K562 (cell line): ENCODE data around the gene MYL12A. TPM values are rescaled to one million over a fixed set of nuclear protein-coding genes. Genes with fewer than 3 reads are reported as not detected.

Experiments used
- BRF2 ChIP-seq: IDR thresholded peaks from 3 replicates; pipeline ENCODE4 v1.6.1; 2011; ENCODE audit warnings: borderline replicate concordance, mild to moderate bottlenecking; ENCODE audit not compliant: insufficient read length, insufficient read depth
- CBX1 ChIP-seq: sonication (generic); IDR thresholded peaks from 2 replicates; pipeline ENCODE4 v1.6.1; 2016; ENCODE audit warnings: antibody characterized with exemption, low read depth, mild to moderate bottlenecking
- ELF2 ChIP-seq: fragments of 250-450 bp; sonication (Bioruptor Pico); IDR thresholded peaks from 2 replicates; pipeline ENCODE4 v1.5.0; 2021; ENCODE audit warnings: mild to moderate bottlenecking
- ETV5 ChIP-seq: sonication (generic); formaldehyde crosslinking; IDR thresholded peaks from 2 replicates; pipeline ENCODE4 v1.4.0; 2020; ENCODE audit warnings: low read depth, mild to moderate bottlenecking, missing genetic modification reagents
- HCFC1 ChIP-seq: IDR thresholded peaks from 2 replicates; pipeline ENCODE4 v1.6.1; 2012; ENCODE audit warnings: low read depth, low read length, improper control_type of control experiment
- HLTF ChIP-seq: fragments of 450-650 bp; IDR thresholded peaks from 2 replicates; pipeline ENCODE4 v1.6.1; 2016
- NFIX ChIP-seq: fragments of 250-450 bp; sonication (Bioruptor Pico); IDR thresholded peaks from 2 replicates; pipeline ENCODE4 v1.4.0; 2020; ENCODE audit warnings: low read depth, mild to moderate bottlenecking, moderate library complexity
- RFX7 ChIP-seq: fragments of 250-450 bp; sonication (Bioruptor Pico); IDR thresholded peaks from 2 replicates; pipeline ENCODE4 v1.5.1; 2021; ENCODE audit warnings: mild to moderate bottlenecking
- SAFB ChIP-seq: fragments of 200-400 bp; formaldehyde crosslinking; IDR thresholded peaks from 2 replicates; pipeline ENCODE4 v1.6.1; 2017; ENCODE audit warnings: low read depth, low read length, borderline replicate concordance
- SIX5 ChIP-seq, 2 experiments: IDR thresholded peaks; 2 replicates each; pipeline ENCODE4 v1.6.1; 2011; ENCODE audit warnings: low read length in 2 of 2, borderline replicate concordance in 1 of 2, low read depth in 1 of 2, mild to moderate bottlenecking in 1 of 2, moderate library complexity in 1 of 2; ENCODE audit not compliant: insufficient read depth in 1 of 2
- SP1 ChIP-seq: sonication (generic); formaldehyde crosslinking; IDR thresholded peaks from 2 replicates; pipeline ENCODE4 v1.8.1; 2022; ENCODE audit warnings: mild to moderate bottlenecking, missing genetic modification reagents
- SREBF2 ChIP-seq: sonication (generic); formaldehyde crosslinking; IDR thresholded peaks from 2 replicates; pipeline ENCODE4 v1.4.0; 2020; ENCODE audit warnings: mild to moderate bottlenecking, missing genetic modification reagents
- STAT6 ChIP-seq: sonication (generic); formaldehyde crosslinking; IDR thresholded peaks from 2 replicates; pipeline ENCODE4 v1.8.1; 2023; ENCODE audit warnings: mild to moderate bottlenecking, missing genetic modification reagents
- ZNF436 ChIP-seq: fragments of 250-450, 450-650 bp; sonication (Bioruptor Pico); formaldehyde crosslinking; IDR thresholded peaks from 2 replicates; pipeline ENCODE4 v1.7.0; 2020; ENCODE audit warnings: mild to moderate bottlenecking
- ZNF551 ChIP-seq: fragments of 250-450 bp; sonication (Bioruptor Pico); IDR thresholded peaks from 2 replicates; pipeline ENCODE4 v1.5.0; 2021; ENCODE audit warnings: mild to moderate bottlenecking, moderate library complexity
- ZNF699 ChIP-seq: fragments of 250-450 bp; sonication (Bioruptor Pico); IDR thresholded peaks from 2 replicates; pipeline ENCODE4 v1.8.0; 2021; ENCODE audit warnings: mild to moderate bottlenecking, moderate library complexity; ENCODE audit not compliant: insufficient replicate concordance
- polyA plus RNA-seq, 8 experiments: library from polyadenylated mRNA; depleted of rRNA in 4 of 8; stranded (reverse) in 5 of 8; unstranded in 3 of 8; fragments of >200 nt; fragmentation: Nextera tagmentation in 2 of 8; fragmentation: Illumina TruSeq in 1 of 8; extraction: Ambion mirVana in 2 of 8; extraction: Trizol in 1 of 8; gene quantifications; 2 replicates each; pipeline versions ENCODE4 v1.2.1 to v1.2.3, GENCODE V29; 2011 to 2014; ENCODE audit warnings: inconsistent platforms in 1 of 8, missing spikeins in 1 of 8
- total RNA-seq, 7 experiments: library from RNA; depleted of rRNA in 6 of 7; stranded (reverse); fragments of >200 nt in 6 of 7; fragmentation: Illumina TruSeq in 2 of 7; extraction: Trizol in 2 of 7; gene quantifications; 2 replicates each; pipeline versions ENCODE4 v1.2.1 to v1.2.3, GENCODE V29; 2011 to 2021; ENCODE audit warnings: low replicate concordance in 1 of 7
- TF ChIP-seq, protein P1 (sequence below): fragments of 250-450 bp; sonication (Bioruptor Pico); IDR thresholded peaks from 2 replicates; pipeline ENCODE4 v1.4.0; 2020

Gene MYL12A
- total and polyA plus RNA-seq, 9 of the 15 experiments (the other 6 are each of a cell fraction or from before 2014, with no cell fraction given), result 308 to 1,031 (median 559) TPM

DNA sequence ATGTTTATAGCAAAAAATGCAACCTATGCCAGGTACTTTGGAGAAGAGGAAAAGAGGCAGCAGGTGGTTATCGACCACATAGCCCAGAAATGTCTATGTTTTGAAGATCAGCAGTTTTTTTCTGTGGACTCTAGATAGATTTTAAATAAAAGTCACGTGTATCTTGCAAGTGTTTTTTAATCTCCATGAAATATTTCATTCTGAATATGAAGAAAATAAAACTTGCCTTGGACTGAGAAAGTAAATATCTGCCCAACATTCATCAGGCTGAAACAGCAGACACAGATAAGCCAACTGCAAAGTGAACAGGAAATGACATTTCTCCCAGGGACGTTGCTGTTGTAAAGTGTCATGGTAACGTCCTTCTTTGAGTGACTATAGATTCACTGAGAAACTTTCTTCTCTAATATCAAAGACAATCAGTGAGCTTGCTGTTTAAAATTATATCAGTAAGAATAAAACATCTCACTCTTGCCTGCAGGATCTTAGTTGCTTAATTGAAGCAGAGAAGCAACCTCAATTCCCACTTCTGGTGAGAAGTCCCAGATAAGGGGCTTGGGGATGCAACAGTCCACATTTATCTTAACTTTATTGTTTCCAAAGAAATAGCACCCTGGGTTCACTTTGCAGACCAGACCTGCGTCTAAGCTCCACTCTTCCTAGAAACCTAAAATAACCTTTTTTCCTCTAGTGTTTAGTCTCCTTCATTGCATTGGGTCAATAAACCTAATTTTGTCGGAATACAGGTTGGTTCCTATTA, 34.1 kb upstream of the MYL12A start (continued):
- TF ChIP-seq, protein P1, sequence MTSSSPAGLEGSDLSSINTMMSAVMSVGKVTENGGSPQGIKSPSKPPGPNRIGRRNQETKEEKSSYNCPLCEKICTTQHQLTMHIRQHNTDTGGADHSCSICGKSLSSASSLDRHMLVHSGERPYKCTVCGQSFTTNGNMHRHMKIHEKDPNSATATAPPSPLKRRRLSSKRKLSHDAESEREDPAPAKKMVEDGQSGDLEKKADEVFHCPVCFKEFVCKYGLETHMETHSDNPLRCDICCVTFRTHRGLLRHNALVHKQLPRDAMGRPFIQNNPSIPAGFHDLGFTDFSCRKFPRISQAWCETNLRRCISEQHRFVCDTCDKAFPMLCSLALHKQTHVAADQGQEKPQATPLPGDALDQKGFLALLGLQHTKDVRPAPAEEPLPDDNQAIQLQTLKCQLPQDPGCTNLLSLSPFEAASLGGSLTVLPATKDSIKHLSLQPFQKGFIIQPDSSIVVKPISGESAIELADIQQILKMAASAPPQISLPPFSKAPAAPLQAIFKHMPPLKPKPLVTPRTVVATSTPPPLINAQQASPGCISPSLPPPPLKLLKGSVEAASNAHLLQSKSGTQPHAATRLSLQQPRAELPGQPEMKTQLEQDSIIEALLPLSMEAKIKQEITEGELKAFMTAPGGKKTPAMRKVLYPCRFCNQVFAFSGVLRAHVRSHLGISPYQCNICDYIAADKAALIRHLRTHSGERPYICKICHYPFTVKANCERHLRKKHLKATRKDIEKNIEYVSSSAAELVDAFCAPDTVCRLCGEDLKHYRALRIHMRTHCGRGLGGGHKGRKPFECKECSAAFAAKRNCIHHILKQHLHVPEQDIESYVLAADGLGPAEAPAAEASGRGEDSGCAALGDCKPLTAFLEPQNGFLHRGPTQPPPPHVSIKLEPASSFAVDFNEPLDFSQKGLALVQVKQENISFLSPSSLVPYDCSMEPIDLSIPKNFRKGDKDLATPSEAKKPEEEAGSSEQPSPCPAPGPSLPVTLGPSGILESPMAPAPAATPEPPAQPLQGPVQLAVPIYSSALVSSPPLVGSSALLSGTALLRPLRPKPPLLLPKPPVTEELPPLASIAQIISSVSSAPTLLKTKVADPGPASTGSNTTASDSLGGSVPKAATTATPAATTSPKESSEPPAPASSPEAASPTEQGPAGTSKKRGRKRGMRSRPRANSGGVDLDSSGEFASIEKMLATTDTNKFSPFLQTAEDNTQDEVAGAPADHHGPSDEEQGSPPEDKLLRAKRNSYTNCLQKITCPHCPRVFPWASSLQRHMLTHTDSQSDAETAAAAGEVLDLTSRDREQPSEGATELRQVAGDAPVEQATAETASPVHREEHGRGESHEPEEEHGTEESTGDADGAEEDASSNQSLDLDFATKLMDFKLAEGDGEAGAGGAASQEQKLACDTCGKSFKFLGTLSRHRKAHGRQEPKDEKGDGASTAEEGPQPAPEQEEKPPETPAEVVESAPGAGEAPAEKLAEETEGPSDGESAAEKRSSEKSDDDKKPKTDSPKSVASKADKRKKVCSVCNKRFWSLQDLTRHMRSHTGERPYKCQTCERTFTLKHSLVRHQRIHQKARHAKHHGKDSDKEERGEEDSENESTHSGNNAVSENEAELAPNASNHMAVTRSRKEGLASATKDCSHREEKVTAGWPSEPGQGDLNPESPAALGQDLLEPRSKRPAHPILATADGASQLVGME, result no peak
- no peak for TF ChIP-seq BRF2
- no peak for TF ChIP-seq RFX7 (CRISPR knock-in tag)
- TF ChIP-seq ZNF699, result no peak
- TF ChIP-seq SP1, result no peak
- TF ChIP-seq SAFB, result no peak
- TF ChIP-seq SIX5 (IDR thresholded peaks at IDR 0.05; ENCODE audit: borderline replicate concordance in 1 of 2, insufficient read depth in 1 of 2, low read depth in 1 of 2, low read length in 2 of 2), result no peak
- TF ChIP-seq STAT6 (CRISPR knock-in tag), result no peak
- no peak for TF ChIP-seq HLTF
- TF ChIP-seq ZNF551, result no peak
- TF ChIP-seq ZNF436 (CRISPR knock-in tag), result no peak
- no peak for TF ChIP-seq HCFC1
- TF ChIP-seq ETV5 (CRISPR knock-in tag), result no peak
- TF ChIP-seq ELF2 (CRISPR knock-in tag), result peak; percentile 56; the same call in 1 of the 2 replicates
- TF ChIP-seq CBX1, result no peak
- no peak for TF ChIP-seq SREBF2 (CRISPR knock-in tag)
- TF ChIP-seq NFIX (CRISPR knock-in tag), result no peak
